SK-N-SH treated with all-trans-retinoic acid at 6 μM for 48 hours (cell line): ENCODE data around the gene ZDHHC17.

ENCODE experiments used
- CREB5 ChIP-seq: fragments of 250-450 bp; sonication (Bioruptor Pico); IDR thresholded peaks from 2 replicates; pipeline ENCODE4 v1.5.1; 2020; ENCODE audit warnings: low read depth, mild to moderate bottlenecking, moderate library complexity
- CSDC2 ChIP-seq: fragments of 250-450 bp; sonication (Bioruptor Pico); IDR thresholded peaks from 2 replicates; pipeline ENCODE4 v1.5.0; 2020; ENCODE audit warnings: mild to moderate bottlenecking, moderate library complexity

DNA sequence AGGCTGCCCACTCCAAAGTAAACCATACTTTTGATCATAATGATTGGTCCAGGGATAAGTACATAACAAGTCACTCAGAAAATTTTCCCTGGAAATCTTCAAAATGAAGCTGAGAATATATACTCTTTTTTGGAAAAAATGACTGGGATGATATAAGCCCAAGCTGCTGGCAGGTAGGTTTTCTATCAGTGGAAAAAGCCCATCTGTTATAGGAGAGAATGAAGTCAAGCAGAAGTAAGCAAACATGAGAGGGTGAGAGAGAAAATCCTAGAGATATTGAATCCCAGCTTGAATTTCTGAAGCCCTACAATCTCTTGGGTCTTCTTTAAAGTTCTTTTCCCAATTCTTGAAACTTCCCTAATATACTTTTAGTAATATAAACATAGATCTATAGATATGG is 37.3 kb upstream of the ZDHHC17 start:
- TF ChIP-seq CREB5 (CRISPR knock-in tag) (no peak), CSDC2 (CRISPR knock-in tag) (no peak)
